22Rv1 (cell line): ENCODE results near the gene ARHGEF10L.

Experiments
- H3K27ac ChIP-seq: fragments of 450-650 bp; 2 replicates; pipeline ENCODE4 v1.5.1; 2017
- CTCF ChIP-seq: fragments of 450-650 bp; IDR thresholded peaks from 2 replicates; pipeline ENCODE4 v1.5.1; 2017; ENCODE audit warnings: mild to moderate bottlenecking
- ZFX ChIP-seq: fragments of 450-650 bp; IDR thresholded peaks from 2 replicates; pipeline ENCODE4 v1.6.1; 2017; ENCODE audit warnings: antibody characterized with exemption, borderline replicate concordance

ARHGEF10L gene

GRCh38 chr1:17525996-17526686 lies 13.4 kb upstream of the ARHGEF10L start:
- no peak overlapping the region for H3K27ac ChIP-seq
- TF ChIP-seq CTCF (no peak), ZFX (no peak)

GRCh38 chr1:17527036-17527914 lies 12.2 kb upstream of the ARHGEF10L start:
- H3K27ac ChIP-seq: no peak overlapping the region

GRCh38 chr1:17529381-17529780 lies 10.1 kb upstream of the ARHGEF10L start:
- no peak for TF ChIP-seq CTCF
- TF ChIP-seq ZFX: no peak
- no peak overlapping the region for H3K27ac ChIP-seq

More at GRCh38 chr1:17527036-17527914, 12.2 kb upstream of the ARHGEF10L start:
- no peak for TF ChIP-seq ZFX
- TF ChIP-seq CTCF: no peak

GRCh38 chr1:17531343-17531681 lies 8.2 kb upstream of the ARHGEF10L start:
- no peak overlapping the region for H3K27ac ChIP-seq
- TF ChIP-seq CTCF (no peak), ZFX (no peak)

GRCh38 chr1:17531682-17532487 lies 7.6 kb upstream of the ARHGEF10L start:
- no peak overlapping the region for H3K27ac ChIP-seq
- no peak for TF ChIP-seq ZFX
- TF ChIP-seq CTCF: no peak

- no peak overlapping the region for H3K27ac ChIP-seq
- no peak for TF ChIP-seq CTCF
- TF ChIP-seq ZFX: no peak
These were observed 6.3 kb upstream of the ARHGEF10L start for GRCh38 chr1:17533201-17533600.
